IMR-90 (cell line): ENCODE measurements around the gene ADAM33.

Experiments
- BHLHE40 ChIP-seq: fragments of 150-350 bp; IDR thresholded peaks from 2 replicates; pipeline ENCODE4 v1.6.1; 2016; ENCODE audit warnings: mild to moderate bottlenecking, low read depth, low read length
- CEBPB ChIP-seq: IDR thresholded peaks from 2 replicates; pipeline ENCODE4 v1.6.1; 2012; ENCODE audit warnings: low read depth, low read length, improper control_type of control experiment
- CTCF ChIP-seq: conservative IDR thresholded peaks from 2 replicates; pipeline ENCODE4 v1.5.1; 2012; ENCODE audit warnings: mild to moderate bottlenecking, low read depth, low read length, improper control_type of control experiment
- ELK1 ChIP-seq: fragments of 150-350 bp; IDR thresholded peaks from 2 replicates; pipeline ENCODE4 v1.6.1; 2016; ENCODE audit warnings: low read depth, mild to moderate bottlenecking, low read length, moderate library complexity, borderline replicate concordance
- MAFK ChIP-seq: IDR thresholded peaks from 2 replicates; pipeline ENCODE4 v1.6.1; 2012; ENCODE audit warnings: low read depth, low read length, improper control_type of control experiment
- MAZ ChIP-seq: IDR thresholded peaks from 2 replicates; pipeline ENCODE4 v1.6.1; 2012; ENCODE audit warnings: low read depth, mild to moderate bottlenecking, low read length, improper control_type of control experiment, moderate library complexity, borderline replicate concordance
- MXI1 ChIP-seq: IDR thresholded peaks from 2 replicates; pipeline ENCODE4 v1.6.1; 2012; ENCODE audit warnings: low read depth, mild to moderate bottlenecking, low read length, moderate library complexity, borderline replicate concordance
- POLR2A ChIP-seq: IDR thresholded peaks from 2 replicates; pipeline ENCODE4 v1.6.1; 2012; ENCODE audit warnings: mild to moderate bottlenecking, low read depth, low read length
- RAD21 ChIP-seq: IDR thresholded peaks from 2 replicates; pipeline ENCODE4 v1.6.1; 2012; ENCODE audit warnings: low read length, improper control_type of control experiment
- RFX5 ChIP-seq: IDR thresholded peaks from 2 replicates; pipeline ENCODE4 v1.8.0; 2012; ENCODE audit warnings: low read depth, mild to moderate bottlenecking, low read length, moderate library complexity
- SMC3 ChIP-seq: fragments of 150-350 bp; IDR thresholded peaks from 2 replicates; pipeline ENCODE4 v1.6.1; 2016; ENCODE audit warnings: low read depth, mild to moderate bottlenecking, antibody characterized with exemption, low read length, moderate library complexity

GRCh38 chr20:3727401-3728021 lies 45.7 kb upstream of the ADAM33 start:
- TF ChIP-seq POLR2A (no peak), CTCF (no peak), MAZ (no peak), ELK1 (no peak), MXI1 (no peak), RFX5 (no peak), RAD21 (no peak), SMC3 (no peak), MAFK (peak; percentile 54), CEBPB (no peak), BHLHE40 (no peak)
